NCI-H2196 treated with DMSO at 0.1 percent for 48 hours (cell line): ENCODE results near the gene CDK5R1.

Experiments used
- DNase-seq: peaks from one replicate; lab custom pipeline; 2025; ENCODE audit not compliant: unreplicated experiment; lab: John Stamatoyannopoulos, UW

CDK5R1 gene

DNA sequence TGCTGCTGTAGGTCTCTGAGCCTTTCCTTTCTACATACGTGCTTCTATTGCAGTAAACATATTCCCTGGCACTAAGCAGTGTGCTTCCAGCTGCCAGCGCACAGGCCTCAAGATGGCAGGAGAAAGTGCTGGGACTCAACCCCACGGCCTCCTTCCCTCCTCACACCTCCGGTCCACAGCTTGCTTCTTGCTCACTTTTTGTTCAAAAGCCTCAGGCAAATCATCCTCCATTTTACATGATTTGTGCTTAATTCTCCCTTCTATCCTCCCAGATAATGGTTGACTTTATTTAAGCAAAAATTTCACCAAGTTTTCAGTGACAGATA, 5.4 kb downstream of the CDK5R1 start:
- DNase-seq: no peak

DNA sequence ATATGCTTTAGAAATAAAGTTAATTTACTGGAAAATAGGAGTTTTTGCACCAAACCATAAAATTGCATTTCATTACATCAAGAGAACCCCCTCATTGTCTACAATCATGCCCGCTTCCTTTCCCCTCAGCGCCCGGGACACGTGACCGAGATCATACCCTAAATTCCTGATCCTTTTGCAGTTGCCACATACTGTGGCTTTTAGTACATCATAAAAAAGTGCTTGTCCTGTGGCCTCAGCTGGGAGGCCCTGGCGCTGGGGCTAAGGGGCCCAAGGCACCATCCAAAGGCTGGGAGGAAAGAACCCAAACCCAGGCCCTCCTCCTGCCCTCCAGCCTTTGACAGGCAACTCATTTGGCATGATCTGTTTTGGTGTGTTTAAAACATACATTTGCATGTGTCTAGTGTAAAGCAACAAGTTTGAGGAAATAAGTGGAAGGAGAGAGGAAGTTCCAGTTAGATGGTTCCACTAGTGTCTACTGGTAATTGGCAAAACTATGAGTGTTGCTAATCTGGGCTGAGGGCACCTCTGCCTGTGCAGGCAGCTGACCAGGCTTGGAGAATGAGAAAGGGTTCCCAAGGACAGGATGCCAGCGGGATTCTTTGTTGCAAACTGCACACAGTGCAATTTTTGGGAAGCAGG, 6.0 kb downstream of the CDK5R1 start:
- no peak for DNase-seq

DNA sequence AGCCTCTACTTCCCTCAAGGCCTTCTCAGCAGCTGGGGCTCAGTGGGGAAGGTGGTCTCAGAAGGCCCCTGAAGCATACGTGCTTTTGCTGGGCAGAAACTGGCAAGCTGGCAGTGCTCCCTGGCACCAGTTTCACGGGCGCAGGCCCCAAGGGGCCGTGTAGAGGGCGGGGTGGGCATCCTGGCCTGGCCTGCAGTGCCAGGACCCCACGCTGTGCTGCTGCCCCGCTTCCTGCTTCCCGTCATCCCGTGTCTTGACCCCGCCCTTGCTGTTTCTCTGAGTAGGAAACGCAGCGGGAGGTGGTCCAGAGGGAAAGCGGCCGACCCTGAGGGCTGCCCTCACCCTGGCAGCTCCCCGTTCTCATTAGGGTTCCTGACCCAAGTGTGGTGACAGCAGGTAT, 6.8 kb downstream of the CDK5R1 start:
- no peak for DNase-seq

DNA sequence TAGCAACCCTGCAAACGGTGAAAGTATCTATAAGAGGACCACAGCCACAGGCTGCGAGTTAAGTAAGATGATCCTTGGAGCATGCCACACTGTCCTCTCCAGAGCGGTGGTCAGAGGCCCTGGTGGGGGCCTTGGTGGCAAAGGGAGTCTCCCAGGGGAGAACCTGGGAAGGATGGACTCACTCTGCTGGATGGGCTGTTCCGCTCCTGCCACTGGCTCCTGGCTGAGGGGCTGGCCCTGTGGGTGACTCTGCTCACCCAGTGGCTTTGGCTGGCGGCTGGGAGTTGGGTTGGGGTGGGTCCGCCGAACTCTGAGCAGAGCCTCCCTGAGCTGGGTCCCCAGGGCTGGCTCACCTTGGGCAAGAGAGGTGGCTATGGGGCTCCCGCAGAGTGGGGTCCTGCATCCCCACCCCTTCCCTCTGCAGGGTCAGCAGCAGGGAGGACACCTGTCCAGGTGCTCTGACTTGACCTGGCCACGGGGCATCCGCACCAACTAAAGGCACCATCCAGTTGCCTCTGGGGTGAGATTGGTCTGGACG, 7.3 kb downstream of the CDK5R1 start:
- no peak for DNase-seq

DNA sequence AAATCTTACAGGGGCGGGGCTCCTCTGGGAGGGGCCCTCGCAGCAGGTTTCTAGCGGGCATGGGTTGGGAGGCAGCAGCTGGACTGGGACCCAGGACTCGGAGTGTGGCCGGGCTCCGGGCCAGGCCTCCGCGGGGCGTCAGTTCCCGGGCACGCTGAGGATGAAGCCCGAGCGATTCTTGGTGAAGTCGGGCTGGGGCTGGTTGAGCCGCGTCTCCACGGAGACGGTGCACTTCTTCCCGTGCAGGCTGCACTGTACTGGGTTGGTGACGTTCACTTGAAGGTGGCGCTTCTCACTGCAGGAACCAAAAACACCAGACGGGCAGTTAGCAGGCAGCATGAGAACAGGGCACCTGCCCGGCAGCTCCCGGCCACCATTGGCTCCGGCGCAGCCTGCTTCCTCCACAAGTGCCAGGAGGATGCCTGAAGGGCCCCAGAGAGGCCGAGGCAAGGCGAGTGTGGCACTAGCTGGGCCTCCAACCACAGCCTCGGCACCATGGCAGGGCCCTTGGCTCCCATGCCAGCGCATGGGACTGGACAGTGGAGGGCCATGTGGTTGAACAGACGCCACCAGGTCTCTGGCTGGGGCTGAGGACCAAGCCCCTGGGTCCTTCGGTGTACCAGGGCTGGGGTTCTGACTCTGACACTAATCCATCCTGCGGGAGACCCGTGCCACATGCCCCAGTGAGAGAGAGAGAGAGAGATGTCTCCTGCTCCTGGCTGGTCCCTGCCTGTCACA, 8.0 kb downstream of the CDK5R1 start:
- DNase-seq: peak; percentile 34

DNA sequence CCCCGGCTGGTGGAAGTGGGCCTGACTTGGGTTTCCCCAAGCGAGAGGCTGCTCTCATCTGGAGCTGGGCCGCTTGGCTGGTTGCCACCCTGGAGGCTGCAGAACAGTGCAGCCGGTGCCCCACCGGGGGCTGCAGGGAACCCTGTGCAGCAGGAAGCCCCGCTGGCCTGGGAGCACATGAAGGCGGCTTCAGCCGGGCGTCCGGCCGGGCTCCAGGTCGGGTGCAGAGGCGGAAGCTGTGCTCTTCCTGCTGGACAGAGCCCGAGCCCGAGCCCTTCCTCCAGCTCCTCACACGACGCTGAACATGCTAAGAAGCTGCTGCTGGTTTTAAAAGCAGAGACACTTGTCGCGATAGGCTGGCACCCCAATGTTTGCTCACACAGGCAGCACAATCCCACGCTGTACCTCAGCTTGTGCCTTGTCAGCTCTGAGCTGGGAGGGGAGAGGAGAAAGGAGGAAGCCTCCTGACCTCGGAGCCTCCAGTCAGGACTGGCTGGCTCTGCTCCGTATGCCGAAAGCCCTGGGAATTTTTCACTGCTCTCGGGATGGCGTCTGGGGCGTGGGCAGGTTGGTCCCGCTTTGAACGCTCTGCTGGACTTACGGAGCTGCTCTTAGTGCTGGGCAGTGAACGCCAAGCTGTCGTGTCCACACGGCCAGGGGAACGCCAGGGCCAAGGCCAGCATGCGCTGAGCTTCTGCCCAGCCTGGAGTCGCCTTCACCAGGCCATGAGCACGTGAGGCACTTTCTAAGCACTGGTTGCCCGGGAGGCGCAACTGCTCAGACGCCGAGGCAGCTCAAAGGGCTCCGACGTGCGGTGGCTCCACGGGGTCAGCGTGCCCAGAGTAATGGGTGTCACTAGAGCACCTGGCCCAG, 8.8 kb downstream of the CDK5R1 start:
- no peak for DNase-seq

DNA sequence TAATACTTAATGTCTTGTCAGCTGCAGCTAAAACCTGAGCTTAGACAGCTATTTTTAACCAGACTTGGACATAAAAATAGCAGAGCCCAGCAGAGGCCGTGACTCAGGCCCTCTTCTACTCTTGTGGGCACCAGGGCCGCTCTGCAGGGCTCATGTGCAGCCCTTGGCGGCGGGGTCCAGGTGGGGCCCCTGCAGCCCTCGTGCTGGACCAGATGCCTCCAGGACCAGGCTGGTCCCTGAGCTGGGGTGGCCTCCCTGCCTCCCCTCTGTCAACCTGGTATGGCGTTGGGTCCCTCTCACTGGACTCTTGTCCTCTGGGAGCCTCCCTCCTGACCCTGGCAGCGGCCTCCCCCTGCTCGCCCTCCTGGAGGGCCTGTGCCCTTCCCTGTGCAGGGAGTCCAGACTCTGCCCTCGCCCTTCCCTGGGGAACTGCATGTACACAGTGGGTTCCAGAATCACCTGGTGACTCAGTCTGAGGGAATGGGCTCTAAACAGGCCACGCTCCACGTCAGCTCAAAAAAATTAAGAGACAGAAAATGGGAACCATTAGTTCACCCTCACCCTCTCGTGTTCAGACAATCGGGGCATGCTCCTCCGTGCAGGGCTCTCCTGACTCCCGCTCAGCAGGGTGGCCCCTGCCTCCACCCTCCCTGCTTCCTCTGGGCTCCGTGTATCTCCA, 9.7 kb downstream of the CDK5R1 start:
- DNase-seq: no peak

DNA sequence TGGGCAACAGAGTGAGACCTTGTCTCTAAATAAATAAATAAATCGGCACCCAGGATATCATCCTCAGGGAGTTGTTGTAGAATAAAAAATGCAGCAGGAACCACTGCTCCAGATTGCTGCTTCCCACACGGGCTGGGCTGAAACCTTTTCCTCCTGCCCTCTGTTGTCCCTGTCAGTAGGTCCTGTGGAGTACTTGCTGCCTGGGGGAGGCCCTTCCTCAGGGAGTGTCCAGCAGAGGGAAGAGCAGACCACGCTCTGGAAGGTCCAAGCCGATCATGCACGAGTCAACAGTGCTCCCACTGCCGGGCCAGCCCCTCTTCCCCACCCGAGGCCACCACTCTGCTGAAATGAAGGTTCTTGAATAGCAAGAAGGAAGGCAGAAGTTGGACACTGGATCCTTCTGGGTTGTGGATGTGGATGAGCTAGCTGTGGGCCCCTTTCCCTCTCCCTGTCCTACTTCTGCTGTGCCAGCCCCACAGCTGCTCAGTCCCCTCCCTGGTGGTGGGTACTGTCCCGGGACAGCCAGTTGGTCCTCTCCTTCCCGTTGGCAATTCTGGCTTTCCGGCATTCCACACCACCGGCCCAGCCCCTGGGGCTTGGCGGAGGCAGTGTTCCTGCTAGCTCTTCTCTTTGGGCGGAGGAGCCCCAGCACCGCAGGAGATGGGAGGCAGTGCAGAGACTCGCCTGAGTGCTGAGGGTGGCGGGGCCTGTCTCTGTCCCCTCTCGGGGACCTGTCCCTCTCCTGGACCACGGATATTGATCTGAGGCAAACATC, 10.8 kb downstream of the CDK5R1 start:
- no peak for DNase-seq

DNA sequence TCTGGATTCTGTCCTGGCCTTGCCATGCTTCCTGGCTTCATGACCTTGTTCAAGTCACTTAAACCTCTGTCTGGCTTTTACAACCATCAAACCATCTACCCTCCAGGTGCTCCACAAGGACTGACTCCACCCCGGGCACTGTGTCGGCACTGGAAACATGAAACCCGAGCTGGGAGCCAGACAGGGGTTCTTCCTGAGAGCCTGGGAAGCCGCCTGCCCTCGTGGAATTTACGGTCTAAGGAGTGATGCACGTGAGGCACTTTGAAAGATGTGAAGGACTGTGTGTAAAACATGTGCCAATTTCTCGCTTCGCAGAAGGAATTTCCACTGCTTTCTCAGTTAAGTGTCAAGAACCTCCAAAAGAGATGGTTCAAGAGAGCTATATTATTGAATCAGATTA, 11.6 kb downstream of the CDK5R1 start:
- no peak for DNase-seq

DNA sequence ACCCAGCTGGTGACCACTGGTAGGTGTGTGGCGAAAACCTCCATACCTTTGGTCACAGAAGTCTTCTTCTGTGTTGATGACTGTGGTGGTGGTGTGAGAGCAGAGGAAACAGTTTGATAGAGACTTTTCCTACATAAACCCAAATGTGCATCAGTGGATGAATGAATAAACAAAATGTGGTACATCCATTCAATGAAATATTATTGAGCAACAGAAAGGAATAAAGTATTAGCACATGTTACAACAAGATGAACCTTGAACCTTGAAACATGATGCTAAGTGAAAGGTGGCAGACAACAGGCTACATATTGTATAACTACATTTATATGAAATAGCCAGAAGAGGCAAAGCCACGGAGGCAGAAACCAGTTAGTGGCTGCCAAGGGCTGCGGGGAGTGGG, 15.2 kb downstream of the CDK5R1 start:
- no peak for DNase-seq

DNA sequence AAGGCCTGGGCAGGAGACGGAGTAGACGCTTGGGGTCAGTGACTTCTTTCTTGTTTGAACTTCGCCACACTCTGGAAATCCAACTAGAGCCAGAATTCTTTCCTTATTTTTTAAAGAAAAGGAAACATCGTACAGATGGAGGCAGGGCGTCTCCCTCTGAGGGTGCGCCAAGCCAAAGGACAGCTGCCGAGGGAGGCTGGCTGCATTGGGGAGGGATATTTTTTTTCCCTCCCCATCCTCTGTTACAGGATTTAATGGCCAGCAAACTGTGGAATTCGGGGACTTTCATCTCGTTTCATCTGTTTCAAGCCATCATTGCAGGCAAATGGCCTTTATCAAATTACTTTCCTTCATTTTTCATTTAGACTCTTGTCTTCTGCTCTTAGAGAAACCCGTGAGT, 15.9 kb downstream of the CDK5R1 start:
- DNase-seq: no peak

DNA sequence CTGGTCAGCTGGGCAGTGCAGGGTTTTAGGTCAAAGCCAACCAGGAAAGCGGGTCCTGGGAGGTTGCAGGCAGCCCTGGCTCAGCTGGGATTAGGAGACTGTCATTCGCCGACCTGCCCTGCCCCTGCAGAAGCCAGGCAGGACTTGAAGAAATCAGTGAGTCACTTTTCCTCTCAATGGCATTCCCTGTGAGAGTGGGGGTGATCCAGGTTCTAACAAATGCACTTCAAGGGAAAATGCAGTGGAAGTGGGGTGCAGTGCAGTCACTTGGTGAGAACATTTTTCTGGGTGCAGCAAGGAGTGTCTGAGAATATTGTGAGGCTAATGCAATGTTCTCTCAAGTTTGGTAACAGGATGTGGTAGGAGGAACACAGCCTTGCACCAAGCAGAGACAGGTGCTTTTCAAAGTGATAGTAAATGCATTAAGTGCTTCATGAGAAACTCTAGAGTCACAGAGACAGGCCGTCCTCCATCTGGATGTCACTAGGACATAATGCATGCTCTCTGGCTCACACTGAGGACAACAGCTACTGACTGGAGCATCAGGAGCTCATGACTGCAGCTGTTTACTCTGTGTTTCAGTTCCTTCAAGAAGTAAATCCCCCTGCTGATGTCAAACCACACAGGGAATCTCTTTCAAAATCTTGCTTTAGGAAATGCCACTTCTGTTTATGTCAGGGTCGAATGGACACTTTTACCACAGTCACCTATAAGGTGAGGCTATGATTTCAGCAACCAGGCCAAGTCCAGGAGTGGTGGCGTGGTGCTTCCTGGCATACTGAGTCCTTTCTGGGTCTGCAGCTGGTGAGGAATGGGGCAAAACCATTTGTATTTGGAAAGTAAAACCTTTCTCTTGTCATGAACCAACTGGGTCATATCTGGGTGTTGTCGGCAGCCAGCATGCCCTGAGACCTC, 16.7 kb downstream of the CDK5R1 start:
- no peak for DNase-seq

DNA sequence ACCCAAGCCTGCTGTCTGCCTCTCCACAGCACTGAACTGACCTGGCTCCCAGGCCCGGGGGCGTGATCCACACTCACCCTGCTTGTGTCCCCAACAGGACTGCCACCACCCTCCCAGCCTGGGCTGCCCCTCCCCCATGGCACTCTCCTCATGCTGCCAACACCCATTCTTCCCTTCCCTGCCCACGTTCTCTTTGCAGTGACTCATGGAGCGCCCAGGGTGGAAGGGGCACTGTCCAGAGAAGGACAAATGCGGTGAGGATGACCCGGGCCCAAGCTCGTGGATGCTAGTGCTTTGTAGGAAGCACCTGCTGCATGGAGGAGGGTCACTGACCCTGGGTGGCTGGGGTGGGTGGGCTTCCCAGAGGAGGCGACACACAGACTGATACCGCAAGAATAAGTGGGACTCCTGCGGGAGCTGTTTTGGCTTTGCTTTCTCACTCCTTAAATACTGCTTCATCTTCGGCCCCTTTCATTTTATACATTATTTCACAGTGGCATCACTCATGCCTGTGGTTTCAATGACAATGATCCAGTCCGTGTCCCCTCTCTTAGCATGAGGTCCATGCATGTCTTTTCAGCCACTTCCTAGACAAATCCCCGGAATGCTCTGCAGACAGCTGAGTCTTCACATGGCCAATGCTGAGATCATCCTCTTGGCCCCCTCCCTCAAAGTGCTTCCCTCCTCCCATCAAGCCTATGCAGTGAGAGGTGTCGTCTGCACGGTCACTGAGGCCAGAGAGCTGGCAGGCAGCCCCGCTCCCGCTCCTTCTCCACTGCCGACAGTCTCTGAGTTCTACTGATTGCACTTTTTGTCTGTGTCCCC, 17.6 kb downstream of the CDK5R1 start:
- no peak for DNase-seq

DNA sequence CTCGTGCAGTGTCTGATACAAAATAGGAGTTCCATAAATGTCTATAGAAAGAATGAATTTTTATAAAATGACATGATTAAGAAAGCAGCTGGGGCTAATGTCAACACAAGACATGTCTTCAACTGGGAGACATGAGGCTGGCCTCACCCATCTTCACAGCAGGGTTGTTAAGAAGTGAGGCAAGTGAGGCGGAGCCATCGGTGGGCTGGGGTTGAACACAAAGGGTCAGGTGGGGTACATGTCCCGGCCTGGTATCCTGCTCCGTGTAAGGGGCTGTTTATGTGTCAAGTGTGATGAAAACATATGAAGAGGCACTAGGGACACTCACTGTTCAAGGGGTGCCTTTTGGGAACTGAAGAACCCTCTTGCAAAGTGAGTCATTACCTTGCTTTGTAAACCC, 22.1 kb downstream of the CDK5R1 start:
- no peak for DNase-seq

DNA sequence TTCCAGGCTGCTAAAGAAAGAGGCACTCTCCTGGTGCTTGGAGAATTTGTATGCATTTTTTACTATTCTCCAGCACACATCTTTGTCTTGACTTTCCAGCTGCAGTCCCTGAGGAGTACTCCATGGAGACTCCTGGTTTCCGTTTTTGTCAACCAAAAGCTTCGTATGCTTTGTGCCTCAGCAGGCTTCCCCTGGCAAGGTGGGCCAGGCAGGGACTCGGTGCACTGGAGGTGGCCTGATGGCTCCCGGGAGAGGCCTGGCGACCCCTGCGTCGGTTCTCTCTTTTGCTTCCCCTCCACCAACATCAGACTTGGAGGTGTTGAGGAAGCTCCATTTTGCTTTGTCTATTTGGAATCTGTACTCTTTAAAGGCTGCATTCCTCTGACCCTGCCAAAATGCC, 23.7 kb downstream of the CDK5R1 start:
- DNase-seq: no peak

DNA sequence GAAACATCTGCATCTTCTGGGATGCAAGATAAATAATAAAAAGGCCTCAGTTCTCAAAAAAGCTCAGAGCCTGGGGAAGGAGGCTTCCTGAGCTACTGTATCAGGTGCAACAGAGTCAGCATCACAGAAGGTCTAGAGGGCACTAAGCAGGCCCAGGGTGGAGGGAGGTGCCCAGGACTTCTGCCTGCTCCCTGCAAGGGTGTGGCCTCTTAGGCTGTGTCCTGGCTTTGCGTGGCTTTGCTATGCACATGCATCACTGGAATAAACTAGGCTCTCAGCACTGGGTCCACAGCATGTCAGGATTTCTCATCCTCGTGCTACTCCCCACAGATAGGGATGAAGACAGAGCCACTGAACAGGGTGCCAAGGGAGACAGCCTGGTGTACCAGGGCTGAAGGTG, 25.5 kb downstream of the CDK5R1 start:
- no peak for DNase-seq

DNA sequence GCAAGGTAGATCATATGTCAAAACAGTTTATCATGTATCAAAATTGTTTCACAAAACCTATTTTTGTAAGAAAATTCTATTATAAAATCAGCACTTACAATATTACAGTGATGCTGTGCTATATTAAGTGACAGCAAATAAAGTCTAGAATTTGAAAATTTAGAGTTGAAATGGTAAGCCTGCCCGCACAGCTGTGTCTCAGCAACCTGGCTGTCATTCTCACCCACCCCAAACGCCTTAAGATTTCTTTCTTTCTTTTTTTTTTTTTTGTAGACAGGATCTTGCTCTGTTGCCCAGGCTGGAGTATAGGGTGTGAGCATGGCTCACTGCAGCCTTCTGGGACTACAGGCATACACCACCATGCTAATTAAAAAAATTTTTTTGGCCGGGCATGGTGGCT, 26.8 kb downstream of the CDK5R1 start:
- DNase-seq: no peak

DNA sequence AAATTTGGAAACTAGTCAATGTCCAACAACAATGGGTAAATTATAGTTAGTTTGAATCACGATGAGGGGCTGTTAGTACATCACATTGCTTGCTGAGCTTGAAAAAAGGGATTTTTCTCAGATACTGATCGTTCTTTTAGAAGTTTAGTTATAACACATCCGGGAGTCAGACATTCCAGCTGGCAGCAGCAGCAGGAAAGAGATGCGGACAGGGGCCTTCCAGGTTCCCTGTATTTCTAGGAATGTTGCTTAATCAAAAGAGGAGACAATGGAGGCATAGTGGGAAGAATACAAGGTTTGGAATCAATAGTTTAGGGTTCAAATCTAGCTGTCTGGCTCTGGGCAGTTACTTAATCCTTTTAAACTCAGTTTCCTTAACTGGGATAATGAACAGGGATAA, 27.8 kb downstream of the CDK5R1 start:
- no peak for DNase-seq
